ENCODE data around the gene PIN1.

DNA sequence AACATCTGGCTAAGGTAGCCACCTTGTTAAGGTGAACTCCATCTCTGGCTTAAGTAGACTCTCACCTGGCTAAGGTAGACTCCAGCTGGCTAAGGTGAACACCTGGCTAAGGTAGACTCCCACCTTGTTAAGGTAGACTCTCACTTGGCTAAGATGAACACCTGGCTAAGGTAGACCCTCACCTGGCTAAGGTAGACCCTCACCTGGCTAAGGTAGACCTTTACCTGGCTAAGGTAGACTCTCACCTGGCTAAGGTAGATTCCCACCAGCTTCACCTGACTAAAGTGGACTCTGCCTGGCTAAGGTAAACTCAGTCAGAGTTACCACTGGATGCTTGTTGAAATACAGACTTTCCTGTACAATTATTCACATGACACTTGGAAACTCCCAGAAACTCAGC is 23.6 kb downstream of the PIN1 start:
- no peak for TF ChIP-seq REST (IDR thresholded peaks at IDR 0.05; ENCODE audit: insufficient read depth in 1 of 2, low read depth in 2 of 2, low read length in 2 of 2)
- no peak for TF ChIP-seq POLR2AphosphoS5 (IDR thresholded peaks at IDR 0.05; ENCODE audit: low read depth, low read length)
- TF ChIP-seq TAF1 (IDR thresholded peaks at IDR 0.05; ENCODE audit: borderline replicate concordance, insufficient read depth, low read length): no peak

Measured in PFSK-1 (cell line).